Stimulated activated CD8-positive, alpha-beta memory T cell treated with anti-CD3 and anti-CD28 coated beads, Interleukin-4, amount 100 ng/mL, for 4 hours (primary cell): ENCODE data around the gene DOCK4.

ENCODE experiments used
- DNase-seq, 2 donors: peaks; one replicate each; pipeline ENCODE4 v3.0.0-alpha.2; 2020; ENCODE audit warnings: low read depth in 2 of 2, low spot score in 1 of 2

Gene DOCK4

GRCh38 chr7:112193915-112194502, 12.2 kb downstream of the DOCK4 start:
- DNase-seq: no peak

- no peak for DNase-seq
These were observed 13.7 kb downstream of the DOCK4 start for GRCh38 chr7:112192236-112193154.

GRCh38 chr7:112190120-112190519, 16.1 kb downstream of the DOCK4 start:
- DNase-seq: no peak

- no peak for DNase-seq
These were observed 16.5 kb downstream of the DOCK4 start for GRCh38 chr7:112189691-112190090.

GRCh38 chr7:112188257-112188656, 17.9 kb downstream of the DOCK4 start:
- no peak for DNase-seq

GRCh38 chr7:112186300-112186699, 19.9 kb downstream of the DOCK4 start:
- no peak for DNase-seq

- DNase-seq: no peak
These were observed 21.0 kb downstream of the DOCK4 start for GRCh38 chr7:112185005-112185834.

- DNase-seq: no peak
These were observed 21.7 kb downstream of the DOCK4 start for GRCh38 chr7:112184455-112184854.

GRCh38 chr7:112183266-112183665, 22.9 kb downstream of the DOCK4 start:
- DNase-seq: no peak

- DNase-seq: no peak
These were observed 23.4 kb downstream of the DOCK4 start for GRCh38 chr7:112182749-112183148.

GRCh38 chr7:112180223-112180622, 26.0 kb downstream of the DOCK4 start:
- no peak for DNase-seq

- DNase-seq: no peak
These were observed 29.3 kb downstream of the DOCK4 start for GRCh38 chr7:112176693-112177415.

- DNase-seq: no peak
These were observed 30.0 kb downstream of the DOCK4 start for GRCh38 chr7:112176241-112176640.

- DNase-seq: no peak
These were observed 32.0 kb downstream of the DOCK4 start for GRCh38 chr7:112174192-112174591.

- no peak for DNase-seq
These were observed 32.7 kb downstream of the DOCK4 start for GRCh38 chr7:112173568-112173905.

GRCh38 chr7:112172870-112173567, 33.2 kb downstream of the DOCK4 start:
- DNase-seq: no peak

GRCh38 chr7:112171673-112172072, 34.5 kb downstream of the DOCK4 start:
- DNase-seq: no peak

GRCh38 chr7:112168915-112169314, 37.3 kb downstream of the DOCK4 start:
- DNase-seq: no peak

GRCh38 chr7:112167147-112167546, 39.1 kb downstream of the DOCK4 start:
- no peak for DNase-seq

- no peak for DNase-seq
These were observed 43.3 kb downstream of the DOCK4 start for GRCh38 chr7:112162784-112163506.
